Fibroblast of skin of left biceps (primary cell): ENCODE data around the gene TLNRD1.
A peak's percentile ranks its signal among the peaks of the same experiment; 100 is the strongest.

Source experiments
- DNase-seq, 2 experiments: peaks; one replicate each; pipeline ENCODE4 v3.0.0-alpha.2; 2013; ENCODE audit warnings: low read depth in 2 of 2

TLNRD1 gene

DNA sequence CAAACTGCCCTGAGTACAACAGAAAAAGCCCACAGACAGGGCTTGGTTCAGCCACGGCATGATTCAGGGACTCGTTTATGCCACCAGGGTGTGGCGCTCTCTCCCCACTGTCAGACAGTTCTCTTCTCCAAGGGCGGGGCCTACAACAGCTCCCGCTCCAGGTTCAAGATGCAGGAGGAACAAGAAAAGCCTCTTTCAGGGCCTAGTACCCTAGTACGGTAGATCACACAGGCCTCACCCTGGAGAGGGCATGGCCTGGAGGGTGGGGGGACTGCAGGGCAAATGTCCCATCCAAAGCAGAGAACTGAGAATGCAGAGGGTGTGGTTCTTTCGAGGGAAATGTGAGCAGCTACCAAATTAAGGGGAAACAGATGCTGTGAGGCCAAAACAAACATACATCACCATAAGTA, 23.1 kb upstream of the TLNRD1 start:
- DNase-seq, result no peak

DNA sequence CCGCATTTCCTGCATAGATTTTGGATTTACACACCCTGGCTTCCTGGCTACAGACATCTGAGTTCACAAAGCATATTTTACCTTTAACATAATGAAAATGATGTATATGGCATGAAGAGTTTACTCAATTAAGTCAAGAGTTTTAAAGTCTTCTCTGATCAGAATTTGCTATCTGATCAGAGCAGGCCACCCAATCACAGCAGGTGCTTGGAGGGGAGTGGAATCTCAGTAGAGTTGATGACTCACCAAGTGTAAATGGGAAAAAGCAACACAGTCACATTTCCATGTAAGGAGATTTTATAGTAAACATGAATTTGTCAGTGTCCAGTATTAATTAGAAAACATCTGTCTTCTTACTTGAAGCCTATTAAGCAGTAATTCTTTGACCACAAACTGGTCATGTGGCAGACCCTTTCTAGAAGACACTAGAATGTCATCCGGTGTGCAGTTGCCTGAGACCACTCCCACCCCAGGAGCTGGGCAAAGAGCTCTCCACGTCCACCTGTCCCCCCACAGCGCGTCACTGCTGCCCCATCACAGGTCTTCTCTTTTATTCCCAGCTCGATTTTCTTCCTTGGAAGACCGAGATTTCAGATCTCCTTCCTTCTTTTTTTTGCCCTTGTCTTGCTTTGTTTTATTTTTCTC, 21.9 kb upstream of the TLNRD1 start:
- no peak for DNase-seq

- DNase-seq, result no peak
These were observed 21.1 kb upstream of the TLNRD1 start for GRCh38 chr15:80979538-80980200.

DNA sequence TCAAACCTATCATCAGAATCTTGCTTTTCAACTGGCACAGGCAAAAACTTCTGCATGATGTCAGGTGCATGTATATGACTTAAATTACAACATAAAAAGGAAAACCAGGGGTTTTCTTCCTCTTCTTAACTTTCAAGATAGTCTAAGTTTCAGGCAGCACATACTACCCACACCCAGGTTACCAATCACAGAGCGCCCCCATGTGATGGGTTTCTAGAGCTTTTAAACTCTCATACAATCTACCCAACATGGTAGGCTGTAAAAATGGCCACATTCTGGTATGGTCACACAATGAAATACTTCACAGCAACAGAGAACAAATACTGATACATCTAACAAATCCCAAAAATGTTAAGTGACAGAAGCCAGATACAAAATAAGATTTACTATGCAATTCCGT, 18.5 kb upstream of the TLNRD1 start:
- no peak for DNase-seq

DNA sequence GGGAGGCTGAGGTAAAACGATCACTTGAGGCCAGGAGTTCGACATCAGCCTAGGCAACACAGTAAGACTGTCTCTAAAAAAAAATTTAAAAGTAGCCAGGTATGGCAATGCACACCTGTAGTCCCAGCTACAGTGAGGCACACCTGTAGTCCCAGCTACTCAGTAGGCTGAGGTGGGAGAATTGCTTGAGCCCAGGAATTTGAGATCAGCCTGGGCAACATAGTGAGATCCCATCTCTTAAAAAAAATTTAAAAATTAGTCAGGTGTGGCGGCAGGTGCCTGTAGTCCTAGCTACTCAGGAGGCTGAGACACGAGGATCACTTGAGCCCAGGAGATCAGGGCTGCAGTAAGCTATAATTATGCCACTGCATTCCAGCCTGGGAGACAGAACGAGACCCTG, 17.9 kb upstream of the TLNRD1 start:
- no peak for DNase-seq

DNA sequence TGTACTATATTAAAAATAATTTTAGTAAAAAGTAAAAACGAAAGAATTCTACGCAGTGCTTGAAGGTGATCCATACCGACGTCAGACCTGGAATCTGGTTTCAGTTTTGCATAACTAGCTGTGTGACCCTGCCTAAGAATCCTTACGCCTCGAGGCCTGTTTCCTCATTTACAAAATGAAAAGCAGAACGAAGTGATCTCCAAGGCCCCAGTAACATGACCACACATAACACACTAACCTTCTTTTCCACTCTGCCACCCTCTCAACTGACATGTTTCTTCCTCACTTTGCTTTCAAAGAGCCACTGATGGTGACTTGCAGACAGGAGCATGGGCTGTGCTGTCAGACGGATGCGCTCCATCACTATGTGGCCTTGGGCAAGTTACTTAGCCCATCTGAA, 15.9 kb upstream of the TLNRD1 start:
- no peak for DNase-seq

GRCh38 chr15:80985981-80986380, 14.7 kb upstream of the TLNRD1 start:
- no peak for DNase-seq

DNA sequence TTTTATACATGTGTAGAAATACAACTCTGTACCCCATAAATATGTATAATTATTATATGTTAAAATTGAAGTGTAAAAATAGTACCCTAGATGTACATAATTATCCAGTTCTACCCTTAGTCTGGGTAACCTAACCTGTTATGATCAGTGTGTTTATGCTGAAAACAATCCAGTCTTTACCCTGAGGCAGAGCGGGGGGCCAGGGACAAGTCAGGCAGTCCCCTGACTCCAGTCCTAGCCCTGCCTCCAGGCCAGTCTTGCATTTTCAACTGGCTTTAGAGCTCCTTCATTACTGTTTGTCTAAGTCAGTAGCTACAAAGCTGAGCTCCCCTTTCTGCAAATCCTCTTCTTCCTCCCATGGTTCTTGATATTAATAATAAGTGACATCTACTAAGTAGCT, 14.2 kb upstream of the TLNRD1 start:
- DNase-seq, result no peak

GRCh38 chr15:80988148-80988796, 12.5 kb upstream of the TLNRD1 start:
- DNase-seq, result no peak

DNA sequence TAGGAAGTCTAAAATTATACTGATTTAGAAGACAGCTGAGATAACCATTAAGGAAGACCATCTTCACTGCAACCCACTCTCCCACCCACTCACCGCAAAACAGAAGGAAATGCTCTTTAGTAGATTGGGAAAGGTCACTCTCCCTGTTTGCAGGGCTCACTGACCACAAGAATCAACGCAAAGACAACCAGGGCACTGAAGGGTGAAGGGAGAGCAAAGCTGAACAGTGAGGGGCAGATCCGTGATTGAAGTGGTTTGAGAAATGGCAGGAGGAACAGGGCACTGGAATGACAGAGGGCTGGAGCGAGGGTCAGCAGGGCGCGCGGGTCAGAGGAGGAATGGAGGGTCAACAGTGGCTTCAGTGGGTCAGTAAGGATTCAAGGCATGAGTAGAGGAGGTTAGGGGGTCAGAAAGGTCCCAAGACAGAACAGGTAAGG, 11.6 kb upstream of the TLNRD1 start:
- DNase-seq, result no peak

DNA sequence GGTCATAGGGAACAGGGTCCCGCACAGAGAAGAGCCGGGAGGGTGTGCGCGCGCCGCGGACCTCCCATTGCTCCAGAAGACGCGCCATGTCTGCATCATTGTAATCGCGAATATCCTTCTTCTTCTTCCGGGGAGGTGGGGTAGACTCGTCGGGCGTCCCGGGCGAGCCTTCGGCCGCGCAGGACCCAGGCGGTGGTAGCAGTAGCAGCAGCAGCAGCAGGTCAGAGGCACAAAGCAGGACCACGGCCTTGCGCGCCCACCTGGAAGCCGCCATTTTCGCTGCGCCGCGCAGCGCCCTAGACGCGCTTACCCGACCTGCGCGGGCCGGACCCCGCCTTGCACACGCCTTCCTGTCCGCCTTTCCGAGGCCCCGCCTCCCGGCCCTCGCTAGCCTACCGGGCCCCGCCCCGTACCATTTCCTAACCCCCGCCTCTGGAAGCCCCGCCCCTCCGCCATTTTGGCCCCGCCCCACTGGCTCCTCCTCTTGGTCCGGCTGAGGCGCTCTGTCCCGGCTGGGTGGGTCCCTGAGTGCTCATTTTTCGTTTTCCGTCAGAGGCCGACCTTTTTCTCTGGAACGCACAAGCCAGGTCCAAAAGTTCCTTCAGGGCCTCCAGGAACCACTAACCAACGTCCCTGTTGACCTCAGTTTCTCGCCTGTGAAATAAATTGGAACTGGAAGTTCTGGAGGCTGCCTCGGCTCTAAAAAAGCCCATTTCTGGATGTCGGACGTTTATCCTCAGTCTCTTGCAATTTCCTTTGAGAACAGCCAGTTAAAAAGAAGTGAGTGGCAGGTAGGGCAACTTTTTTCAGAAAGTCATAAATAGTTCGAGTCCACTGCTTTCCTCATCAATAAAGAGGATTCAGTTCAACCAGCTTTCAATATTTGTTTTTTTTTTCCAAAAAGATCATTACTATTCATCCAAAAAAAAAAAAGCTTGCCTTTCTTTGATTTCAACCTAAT, 10.9 kb upstream of the TLNRD1 start, which contains the start of gene MESD:
TSS of gene MESD (minus strand) at position 302 of the 961 bp plus-strand sequence. CDS start at position 274, 28 bp downstream.
- peak; percentile 82 to 86 for DNase-seq

- no peak for DNase-seq
These were observed 9.8 kb upstream of the TLNRD1 start for GRCh38 chr15:80990955-80991354.

DNA sequence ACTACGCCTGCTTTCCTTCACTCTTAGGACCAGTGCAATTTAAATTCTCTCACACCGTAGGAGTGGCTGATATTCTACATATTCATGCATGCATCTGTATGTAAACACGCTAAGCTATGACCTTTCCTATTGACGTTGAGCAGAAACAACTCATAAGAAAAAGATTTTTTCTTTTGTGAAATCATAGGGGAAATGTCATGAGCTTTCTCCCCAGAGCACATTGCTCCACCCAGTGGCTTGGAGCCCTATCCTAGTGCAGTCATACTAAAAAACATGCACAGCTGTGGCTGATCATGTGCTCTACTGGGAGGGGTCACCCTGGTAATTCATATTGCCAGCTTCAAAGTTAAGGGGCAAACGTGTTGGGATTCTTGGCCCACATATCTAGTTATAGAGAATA, 9.3 kb upstream of the TLNRD1 start:
- DNase-seq, result no peak

GRCh38 chr15:80992006-80992405, 8.7 kb upstream of the TLNRD1 start:
- no peak for DNase-seq

- DNase-seq, result no peak
These were observed 8.3 kb upstream of the TLNRD1 start for GRCh38 chr15:80992441-80992840.

DNA sequence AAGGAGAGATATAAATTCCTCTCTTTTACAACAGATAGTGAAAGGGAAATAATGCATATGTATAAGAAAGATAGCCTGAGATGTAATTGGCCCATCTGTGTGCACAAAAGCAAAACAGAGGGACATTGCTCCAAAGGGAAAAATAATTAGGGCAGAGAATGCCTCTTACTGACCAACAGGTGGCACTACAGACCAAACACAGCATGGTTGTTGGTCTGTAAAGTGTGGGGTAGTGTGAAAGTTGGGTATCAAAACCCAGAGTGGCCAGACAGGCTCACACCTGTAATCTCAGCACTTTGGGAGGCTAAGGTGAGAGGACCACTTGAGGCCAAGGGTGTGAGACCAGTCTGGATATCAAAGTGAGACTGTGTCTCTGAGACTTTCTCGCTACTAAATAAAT, 4.5 kb upstream of the TLNRD1 start:
- no peak for DNase-seq

- no peak for DNase-seq
These were observed 3.0 kb upstream of the TLNRD1 start for GRCh38 chr15:80997692-80998091.

- DNase-seq, result no peak
These were observed 2.5 kb upstream of the TLNRD1 start for GRCh38 chr15:80998251-80998650.

DNA sequence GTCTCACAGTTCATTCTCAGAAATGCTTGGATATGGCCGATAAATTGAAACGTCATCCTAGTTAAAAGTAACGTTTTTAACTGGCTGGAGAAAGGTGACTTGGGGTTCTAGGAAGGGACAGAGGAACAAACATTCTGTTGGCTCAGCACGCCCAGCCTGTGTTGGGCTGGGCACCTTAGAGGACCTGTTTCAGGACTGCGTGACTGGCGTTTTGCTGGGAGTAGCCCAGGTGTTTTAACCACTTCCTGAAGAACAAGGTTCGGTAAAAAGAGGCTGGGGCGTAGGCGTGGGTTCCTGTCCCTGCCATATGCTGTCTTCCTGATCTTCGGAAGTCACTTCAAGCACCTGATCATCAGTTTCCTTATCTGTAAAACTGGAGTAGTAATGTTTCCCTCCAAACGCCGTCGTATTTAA, 1.1 kb upstream of the TLNRD1 start:
- no peak for DNase-seq

GRCh38 chr15:81000144-81000623, 539 bp upstream of the TLNRD1 start:
- no peak for DNase-seq

- no peak for DNase-seq
These were observed 657 bp downstream of the TLNRD1 start for GRCh38 chr15:81001152-81002008.
